Osteoblast (primary cell): Measurements from ENCODE around the gene ELL2. TPM values are rescaled to one million over a fixed set of nuclear protein-coding genes. Genes with fewer than 3 reads are reported as not detected.

Experiments used
- DNase-seq: peaks from one replicate; pipeline ENCODE4 v3.0.0; 2011; ENCODE audit warnings: low spot score, mixed read lengths; ENCODE audit not compliant: insufficient read length; ENCODE audit errors: missing footprints
- H2AFZ ChIP-seq: 2 replicates; pipeline ENCODE4 v1.6.0; 2011; ENCODE audit warnings: mild to moderate bottlenecking, low read length
- H3K27ac ChIP-seq: 2 replicates; pipeline ENCODE4 v1.5.1; 2011; ENCODE audit warnings: mild to moderate bottlenecking, low read depth, low read length, moderate library complexity
- H3K27me3 ChIP-seq: 2 replicates; pipeline ENCODE4 v1.6.0; 2012; ENCODE audit warnings: mild to moderate bottlenecking, control low read depth, inconsistent platforms, low read length, moderate library complexity; ENCODE audit not compliant: insufficient read depth
- H3K36me3 ChIP-seq: 2 replicates; pipeline ENCODE4 v1.5.1; 2011; ENCODE audit warnings: mild to moderate bottlenecking, low read length, control low read depth, moderate library complexity; ENCODE audit not compliant: insufficient read depth
- H3K4me1 ChIP-seq: 2 replicates; pipeline ENCODE4 v1.5.1; 2011; ENCODE audit warnings: mild to moderate bottlenecking, low read length, control low read depth, moderate library complexity; ENCODE audit not compliant: insufficient read depth
- H3K4me2 ChIP-seq: 2 replicates; pipeline ENCODE4 v1.6.0; 2011; ENCODE audit warnings: mild to moderate bottlenecking, low read length; ENCODE audit not compliant: insufficient read depth
- H3K4me3 ChIP-seq: fragments of 200-600 bp; sonication (generic); 3 replicates; pipeline ENCODE4 v1.5.1; 2012; ENCODE audit warnings: mild to moderate bottlenecking, low read length, inconsistent platforms; ENCODE audit not compliant: insufficient read depth
- H3K79me2 ChIP-seq: 2 replicates; pipeline ENCODE4 v1.6.0; 2012; ENCODE audit warnings: mild to moderate bottlenecking, low read length, control low read depth, inconsistent platforms; ENCODE audit not compliant: insufficient read depth
- H3K9me3 ChIP-seq: 2 replicates; pipeline ENCODE4 v1.5.1; 2011; ENCODE audit warnings: low read depth, low read length, control low read depth
- H4K20me1 ChIP-seq: 2 replicates; pipeline ENCODE4 v1.6.0; 2012; ENCODE audit warnings: mild to moderate bottlenecking, low read length, control low read depth; ENCODE audit not compliant: insufficient read depth
- total RNA-seq: library from RNA; depleted of rRNA; stranded (reverse); fragments of >200 nt; gene quantifications from 2 replicates; pipeline ENCODE4 v1.2.3, GENCODE V29; 2012
- TF ChIP-seq, protein P1 (sequence below): IDR thresholded peaks from 2 replicates; pipeline ENCODE4 v1.5.1; 2011; ENCODE audit warnings: mild to moderate bottlenecking, low read depth, low read length, moderate library complexity; ENCODE audit errors: extremely low read depth

The ELL2 gene
- total RNA-seq, 1 donor = 123 TPM

GRCh38 chr5:96006291-96006690 lies 44.6 kb upstream of the ELL2 start:
- TF ChIP-seq, protein P1, sequence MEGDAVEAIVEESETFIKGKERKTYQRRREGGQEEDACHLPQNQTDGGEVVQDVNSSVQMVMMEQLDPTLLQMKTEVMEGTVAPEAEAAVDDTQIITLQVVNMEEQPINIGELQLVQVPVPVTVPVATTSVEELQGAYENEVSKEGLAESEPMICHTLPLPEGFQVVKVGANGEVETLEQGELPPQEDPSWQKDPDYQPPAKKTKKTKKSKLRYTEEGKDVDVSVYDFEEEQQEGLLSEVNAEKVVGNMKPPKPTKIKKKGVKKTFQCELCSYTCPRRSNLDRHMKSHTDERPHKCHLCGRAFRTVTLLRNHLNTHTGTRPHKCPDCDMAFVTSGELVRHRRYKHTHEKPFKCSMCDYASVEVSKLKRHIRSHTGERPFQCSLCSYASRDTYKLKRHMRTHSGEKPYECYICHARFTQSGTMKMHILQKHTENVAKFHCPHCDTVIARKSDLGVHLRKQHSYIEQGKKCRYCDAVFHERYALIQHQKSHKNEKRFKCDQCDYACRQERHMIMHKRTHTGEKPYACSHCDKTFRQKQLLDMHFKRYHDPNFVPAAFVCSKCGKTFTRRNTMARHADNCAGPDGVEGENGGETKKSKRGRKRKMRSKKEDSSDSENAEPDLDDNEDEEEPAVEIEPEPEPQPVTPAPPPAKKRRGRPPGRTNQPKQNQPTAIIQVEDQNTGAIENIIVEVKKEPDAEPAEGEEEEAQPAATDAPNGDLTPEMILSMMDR = no peak
- no peaks in the 10 kb centered on the region for H3K27me3 ChIP-seq
- no peak overlapping the region for H2AFZ ChIP-seq
- no peak overlapping the region for H3K27ac ChIP-seq
- H3K4me1 ChIP-seq = peaks cover 1% of the 10 kb centered on the region
- H3K4me3 ChIP-seq = no peak overlapping the region
- H3K79me2 ChIP-seq = no peaks in the 10 kb centered on the region
- DNase-seq = no peak
- H4K20me1 ChIP-seq = no peaks in the 10 kb centered on the region
- H3K9me3 ChIP-seq = peaks cover 2% of the 10 kb centered on the region
- no peaks in the 10 kb centered on the region for H3K36me3 ChIP-seq
- no peak overlapping the region for H3K4me2 ChIP-seq

DNA sequence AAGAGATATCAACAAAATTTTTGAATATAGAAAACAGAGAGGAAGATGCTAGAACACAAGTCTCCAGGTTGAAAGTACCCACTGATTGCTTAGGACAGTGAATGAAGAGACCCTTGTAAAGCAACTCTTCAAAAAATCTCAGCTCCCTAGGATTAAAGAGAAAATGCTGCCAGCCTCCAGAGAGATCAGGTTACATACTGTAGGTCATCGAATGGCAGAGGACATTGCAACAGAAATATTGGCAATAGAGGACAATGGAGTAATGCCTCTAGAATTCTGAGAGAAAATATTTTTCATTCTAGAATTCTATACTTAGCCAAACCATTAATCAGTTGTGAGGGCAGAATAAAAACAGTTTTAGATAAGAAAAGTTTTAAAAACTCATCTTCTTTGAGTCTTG lies 43.1 kb upstream of the ELL2 start:
- Histone ChIP-seq H3K4me1 (peaks cover 3% of the 10 kb centered on the region), H2AFZ (no peak overlapping the region), H3K27ac (no peak overlapping the region), H3K9me3 (peaks cover 2% of the 10 kb centered on the region), H3K4me2 (no peak overlapping the region), H3K79me2 (no peaks in the 10 kb centered on the region), H3K36me3 (no peaks in the 10 kb centered on the region), H4K20me1 (no peaks in the 10 kb centered on the region), H3K27me3 (no peaks in the 10 kb centered on the region), H3K4me3 (no peak overlapping the region)
- no peak for DNase-seq
- TF ChIP-seq, protein P1 = no peak

GRCh38 chr5:96004087-96004486 lies 42.4 kb upstream of the ELL2 start:
- H3K36me3 ChIP-seq = no peaks in the 10 kb centered on the region
- no peaks in the 10 kb centered on the region for H4K20me1 ChIP-seq
- H2AFZ ChIP-seq = no peak overlapping the region
- peaks cover 2% of the 10 kb centered on the region for H3K9me3 ChIP-seq
- TF ChIP-seq, protein P1 = no peak
- no peak overlapping the region for H3K4me3 ChIP-seq
- H3K79me2 ChIP-seq = no peaks in the 10 kb centered on the region
- H3K4me2 ChIP-seq = no peak overlapping the region
- H3K4me1 ChIP-seq = peaks cover 3% of the 10 kb centered on the region
- DNase-seq = no peak
- no peak overlapping the region for H3K27ac ChIP-seq
- H3K27me3 ChIP-seq = no peaks in the 10 kb centered on the region

DNA sequence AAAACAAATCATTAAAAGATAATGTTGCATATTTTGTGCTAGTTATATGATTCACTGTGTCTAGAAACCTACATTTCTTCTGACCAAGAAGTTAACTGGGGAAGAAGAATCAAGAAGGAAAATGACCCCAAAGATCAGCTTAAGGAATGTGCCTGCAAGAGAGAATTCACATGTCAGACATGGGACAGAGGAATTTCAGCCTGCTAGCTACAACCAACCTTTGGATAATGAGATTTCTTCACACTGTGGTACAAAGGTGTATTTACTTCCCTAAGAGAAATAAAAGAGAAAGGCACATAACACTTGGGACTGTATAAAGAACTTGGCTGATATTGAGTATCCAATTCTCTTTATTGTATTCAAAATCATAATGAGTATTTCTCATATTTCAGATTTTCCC lies 39.6 kb upstream of the ELL2 start:
- TF ChIP-seq, protein P1 = no peak
- DNase-seq = no peak
- Histone ChIP-seq H3K36me3 (no peaks in the 10 kb centered on the region), H3K4me1 (peaks cover 3% of the 10 kb centered on the region), H3K4me3 (no peak overlapping the region), H3K27me3 (no peaks in the 10 kb centered on the region), H4K20me1 (no peaks in the 10 kb centered on the region), H3K27ac (no peak overlapping the region), H3K79me2 (no peaks in the 10 kb centered on the region), H2AFZ (no peak overlapping the region), H3K4me2 (no peak overlapping the region), H3K9me3 (peaks cover 2% of the 10 kb centered on the region)
